Pulmonary artery endothelial cell (primary cell): ENCODE results near the gene FAM72C. TPM values are rescaled to one million over a fixed set of nuclear protein-coding genes. Genes with fewer than 3 reads are reported as not detected.
"Not testable (repeated sequence)": the region's sequence is repeated elsewhere in the genome, so short reads cannot be mapped to it uniquely, and the experiment has no call there.

Experiments
- DNase-seq: peaks from one replicate; pipeline ENCODE4 v3.0.0-alpha.2; 2011; ENCODE audit warnings: low read depth, low spot score
- total RNA-seq: library from RNA; depleted of rRNA; stranded (reverse); fragments of >200 nt; gene quantifications from 2 replicates; pipeline ENCODE4 v1.2.3, GENCODE V29; 2014

FAM72C gene
- total RNA-seq: 0.66 and 3.7 TPM in 2 replicates

GRCh38 chr1:143971924-143972700 is at the start of gene FAM72C:
Gene FAM72C (minus strand): TSS chr1:143971986. CDS start chr1:143971141, 845 bp downstream.
- not testable (repeated sequence) for DNase-seq

DNA sequence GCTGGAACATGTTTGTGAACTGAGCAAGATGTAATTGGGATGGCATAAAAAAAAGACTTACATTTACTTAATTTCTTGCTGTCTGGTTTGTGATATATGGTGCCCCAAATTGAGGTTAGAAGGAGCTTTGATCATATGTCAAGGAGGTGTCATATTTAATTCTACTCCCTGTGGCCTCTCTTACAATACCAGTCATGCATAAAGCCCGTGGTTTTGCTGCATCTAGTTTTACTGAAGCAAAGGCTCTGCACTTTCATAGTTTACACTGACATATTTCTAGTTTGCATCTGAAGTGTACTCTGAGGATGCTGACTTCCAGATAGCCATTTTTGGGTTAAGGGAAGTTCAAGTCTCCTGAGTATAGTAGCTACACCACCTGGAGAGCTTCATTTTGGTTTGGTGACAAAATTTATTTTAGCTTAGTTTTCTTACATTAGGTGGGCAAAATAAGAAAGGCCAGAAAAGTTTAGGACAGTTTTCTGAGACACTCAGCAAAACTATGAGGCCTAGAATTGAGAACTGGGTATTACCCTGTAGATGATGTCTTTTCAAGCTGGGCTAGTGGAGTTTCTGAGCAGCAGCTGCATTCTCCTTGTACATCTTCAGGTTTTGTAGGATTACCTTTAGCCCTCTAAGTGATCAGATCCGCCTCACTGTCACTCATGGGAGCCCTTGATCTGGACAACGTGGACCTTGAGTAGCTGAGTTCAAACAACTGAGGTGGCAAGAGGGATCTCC is 48.4 kb upstream of the FAM72C start:
- DNase-seq: not testable (repeated sequence)

DNA sequence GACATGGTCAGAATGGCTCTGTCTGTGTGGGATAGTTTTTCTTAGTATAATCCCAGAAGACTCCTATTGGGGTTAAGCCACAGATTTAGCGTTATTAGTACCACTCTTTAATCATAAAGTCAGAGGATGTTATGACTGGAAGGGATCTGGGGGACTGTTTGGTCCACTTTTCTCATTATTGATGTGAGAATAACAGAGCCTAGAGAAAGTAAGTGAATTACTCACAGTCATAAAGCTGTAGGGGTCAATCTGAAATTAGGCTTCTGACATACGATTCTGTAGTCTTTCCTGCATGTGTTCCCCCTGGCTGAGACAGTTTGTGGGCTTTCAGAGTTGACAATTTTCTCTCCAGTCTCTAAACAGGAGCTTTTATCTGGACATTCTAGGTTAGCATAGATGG is 47.3 kb upstream of the FAM72C start:
- not testable (repeated sequence) for DNase-seq

- DNase-seq: not testable (repeated sequence)
Observed at GRCh38 chr1:144015180-144015966, 43.6 kb upstream of the FAM72C start.

- not testable (repeated sequence) for DNase-seq
Observed at GRCh38 chr1:144014528-144014927, 42.7 kb upstream of the FAM72C start.

DNA sequence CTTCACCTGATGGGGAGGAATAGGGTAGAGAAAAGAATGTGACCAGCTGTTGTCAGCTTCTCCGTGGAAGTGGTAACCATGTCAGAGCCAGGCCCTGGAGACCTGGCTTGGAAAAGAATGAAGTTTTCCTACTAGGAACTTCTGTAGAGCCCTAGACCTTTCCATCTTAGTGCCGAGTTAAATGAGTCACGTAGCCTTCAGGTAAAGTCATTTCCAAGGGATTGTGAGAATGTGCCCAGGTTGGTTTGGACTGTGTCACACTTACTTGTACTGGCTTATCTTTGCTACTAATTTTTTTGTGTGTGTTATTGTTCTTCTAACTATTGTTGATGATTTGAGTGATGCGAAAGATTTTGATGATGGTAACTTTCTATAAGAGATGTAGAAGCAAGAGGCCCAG is 42.3 kb upstream of the FAM72C start:
- not testable (repeated sequence) for DNase-seq

DNA sequence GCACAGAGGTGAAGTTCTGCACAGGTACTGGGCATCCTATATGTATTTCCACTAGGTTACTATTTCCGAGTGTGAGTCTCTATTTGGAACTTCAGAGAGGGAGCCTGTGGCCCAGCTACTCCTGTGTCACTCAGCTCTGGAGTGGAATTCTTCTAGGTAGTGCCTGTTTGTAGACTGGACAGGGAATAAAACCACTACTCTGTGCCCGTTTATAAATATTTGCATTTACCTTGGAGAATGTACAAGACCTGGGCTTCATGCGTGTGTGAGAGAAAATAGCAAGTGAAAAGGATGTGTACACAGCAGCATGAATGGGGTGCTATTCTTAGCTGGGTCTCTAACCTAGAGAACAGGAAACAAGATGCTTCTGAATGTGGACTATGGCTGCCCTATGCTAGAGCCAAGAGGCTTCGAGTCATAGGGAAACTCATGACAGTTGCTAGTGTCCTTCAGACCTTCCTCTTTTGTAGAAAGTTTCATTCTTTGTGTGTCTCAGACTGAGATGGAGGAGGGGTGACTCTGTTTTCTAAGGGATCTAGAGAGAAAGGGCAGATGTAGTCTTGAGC is 40.5 kb upstream of the FAM72C start:
- DNase-seq: not testable (repeated sequence)

- DNase-seq: not testable (repeated sequence)
Observed at GRCh38 chr1:144009410-144009809, 37.6 kb upstream of the FAM72C start.

DNA sequence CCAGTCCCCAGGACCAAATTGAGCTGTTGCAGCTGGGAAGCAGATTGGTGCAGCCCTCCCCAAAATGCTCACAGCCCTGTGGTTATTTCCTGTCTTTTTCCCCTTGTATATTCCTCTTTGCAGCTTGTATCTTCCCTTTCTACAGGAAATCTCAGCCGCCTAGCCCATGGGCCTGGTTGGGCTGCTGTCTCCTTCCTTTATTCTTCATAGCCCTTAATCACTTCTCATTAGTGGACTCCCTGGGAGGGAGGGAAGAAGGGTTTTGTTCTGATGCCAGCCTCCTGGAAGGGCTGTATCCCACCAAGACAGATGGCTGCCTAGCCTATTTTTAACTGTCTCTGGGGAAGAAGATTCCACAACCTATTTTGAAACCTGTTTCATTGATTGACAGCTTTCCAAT is 32.5 kb upstream of the FAM72C start:
- not testable (repeated sequence) for DNase-seq

GRCh38 chr1:144003306-144004029 is 31.7 kb upstream of the FAM72C start:
- not testable (repeated sequence) for DNase-seq

GRCh38 chr1:144002141-144002881 is 30.5 kb upstream of the FAM72C start:
- DNase-seq: not testable (repeated sequence)

DNA sequence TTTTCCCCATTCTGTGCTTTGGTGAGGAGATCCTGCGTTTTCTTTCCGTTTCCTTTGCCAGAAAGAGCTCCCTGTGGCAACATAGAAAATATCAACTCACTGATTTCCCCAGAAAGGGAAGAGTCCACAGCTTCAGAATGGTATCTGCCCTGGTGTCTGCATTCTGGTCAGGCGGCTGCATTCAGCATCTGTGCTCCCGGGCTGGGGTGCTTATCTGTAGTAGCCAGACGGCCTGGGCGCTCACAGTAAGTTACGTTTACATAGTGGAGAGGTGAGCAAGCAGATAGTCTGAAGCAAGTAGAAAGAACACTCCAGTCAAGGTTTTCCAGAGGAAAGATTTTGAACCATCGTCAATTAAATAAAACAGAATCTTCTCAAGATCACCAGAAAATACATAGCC is 29.3 kb upstream of the FAM72C start:
- not testable (repeated sequence) for DNase-seq

DNA sequence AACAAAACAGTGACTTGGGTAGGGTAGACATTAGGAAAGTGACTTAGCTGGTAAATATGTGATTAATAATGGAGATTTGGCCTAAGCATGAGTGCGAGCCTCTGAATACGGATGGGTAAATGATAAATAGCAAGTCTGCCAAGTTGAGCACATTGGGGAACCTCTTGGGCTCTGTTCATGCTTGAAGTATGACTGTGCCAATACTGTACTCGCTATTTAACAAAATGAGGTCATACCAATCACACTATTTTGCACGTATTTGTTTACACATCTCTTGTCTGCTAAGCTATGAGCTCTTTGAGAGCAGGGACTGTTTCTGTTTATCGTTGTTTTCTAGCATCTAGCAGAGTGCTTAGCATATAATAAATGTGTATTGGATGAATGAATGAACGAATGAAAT is 24.2 kb upstream of the FAM72C start:
- not testable (repeated sequence) for DNase-seq

GRCh38 chr1:143993301-143993907 is 21.6 kb upstream of the FAM72C start:
- not testable (repeated sequence) for DNase-seq

DNA sequence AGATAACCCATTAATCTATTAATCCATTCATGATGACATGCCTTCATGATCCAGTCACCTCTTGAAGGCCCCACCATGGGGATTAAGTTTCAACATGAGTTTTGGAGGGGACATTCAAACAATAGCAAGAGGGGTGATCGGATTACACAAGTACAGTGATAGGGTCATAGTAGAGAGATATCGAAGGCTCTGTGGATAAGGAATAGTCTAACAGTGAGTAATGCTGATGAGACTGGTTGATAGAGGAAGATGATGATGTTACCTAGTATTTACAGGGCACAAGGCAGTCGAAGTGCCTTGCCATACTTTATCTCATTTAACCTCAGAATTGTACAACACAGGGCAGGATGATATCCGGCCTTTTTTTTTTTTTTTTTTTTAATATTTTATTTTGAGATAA is 18.9 kb upstream of the FAM72C start:
- DNase-seq: not testable (repeated sequence)

DNA sequence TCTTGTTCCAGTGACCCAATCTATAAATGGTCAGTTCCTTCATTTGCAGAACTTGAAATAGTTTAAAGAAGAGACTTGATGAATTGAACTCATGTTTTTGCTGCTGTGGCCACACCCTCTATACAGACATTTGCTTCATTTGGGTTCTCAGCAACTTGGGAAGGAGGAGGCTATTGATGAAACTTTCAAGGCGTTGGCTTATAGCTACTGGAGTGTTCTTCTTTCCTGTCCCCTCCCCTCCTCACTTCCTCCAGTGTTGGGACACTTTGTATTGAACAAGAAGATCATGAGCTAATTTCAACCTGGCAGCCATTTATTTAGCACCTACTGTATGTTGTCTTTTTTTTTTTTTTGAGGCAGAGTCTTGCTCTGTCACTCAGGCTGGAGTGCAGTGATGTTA is 17.9 kb upstream of the FAM72C start:
- DNase-seq: not testable (repeated sequence)

- DNase-seq: not testable (repeated sequence)
Observed at GRCh38 chr1:143989427-143989712, 17.6 kb upstream of the FAM72C start.

GRCh38 chr1:143988602-143989426 is 17.0 kb upstream of the FAM72C start:
- not testable (repeated sequence) for DNase-seq

GRCh38 chr1:143987868-143988267 is 16.1 kb upstream of the FAM72C start:
- DNase-seq: not testable (repeated sequence)
